Stimulated activated CD4-positive, alpha-beta T cell treated with anti-CD3 and anti-CD28 coated beads, TNF-alpha, amount 100 ng/mL, for 4 hours (primary cell): Measurements from ENCODE around the gene PPP1R1B.
A peak's percentile ranks its signal among the peaks of the same experiment; 100 is the strongest.

Source experiments
- DNase-seq, 3 experiments: peaks; one replicate each; pipeline ENCODE4 v3.0.0-alpha.2; 2020; ENCODE audit warnings: low read depth in 3 of 3

Gene PPP1R1B

DNA sequence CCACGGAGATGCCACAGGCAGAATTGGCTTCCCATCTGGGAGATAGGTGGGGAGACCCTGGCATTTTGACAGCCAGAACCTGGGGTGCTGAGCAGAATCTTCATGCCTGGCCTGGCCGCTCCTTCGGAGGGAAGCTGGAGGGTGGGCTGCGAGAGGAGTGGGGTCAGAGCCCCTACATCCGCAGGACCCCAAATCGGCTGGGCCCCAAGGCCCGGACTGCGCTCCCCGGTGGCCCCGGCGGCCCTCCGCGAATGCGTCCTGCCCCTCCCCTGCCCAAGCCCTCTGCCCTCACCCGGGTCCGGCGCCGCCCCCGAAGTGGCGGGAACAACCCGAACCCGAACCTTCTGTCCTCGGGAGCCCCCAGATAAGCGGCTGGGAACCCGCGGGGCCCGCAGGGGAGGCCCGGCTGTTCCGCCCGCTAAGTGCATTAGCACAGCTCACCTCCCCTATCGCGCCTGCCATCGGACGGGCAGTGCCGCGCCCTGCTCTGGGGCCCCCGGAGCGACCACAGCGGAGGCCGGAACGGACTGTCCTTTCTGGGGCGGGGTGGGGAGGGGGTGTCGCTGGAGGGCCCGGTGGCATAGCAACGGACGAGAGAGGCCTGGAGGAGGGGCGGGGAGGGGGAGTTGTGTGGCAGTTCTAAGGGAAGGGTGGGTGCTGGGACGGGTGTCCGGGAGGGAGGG is 40.7 kb downstream of the PPP1R1B start:
- no peak for DNase-seq

GRCh38 chr17:39667945-39668924 is 41.5 kb downstream of the PPP1R1B start, which contains the start of gene PNMT:
TSS of gene PNMT (plus strand) at chr17:39668453. CDS start at chr17:39668476, 23 bp downstream.
- peak; percentile 41 to 63 (median 41) for DNase-seq

DNA sequence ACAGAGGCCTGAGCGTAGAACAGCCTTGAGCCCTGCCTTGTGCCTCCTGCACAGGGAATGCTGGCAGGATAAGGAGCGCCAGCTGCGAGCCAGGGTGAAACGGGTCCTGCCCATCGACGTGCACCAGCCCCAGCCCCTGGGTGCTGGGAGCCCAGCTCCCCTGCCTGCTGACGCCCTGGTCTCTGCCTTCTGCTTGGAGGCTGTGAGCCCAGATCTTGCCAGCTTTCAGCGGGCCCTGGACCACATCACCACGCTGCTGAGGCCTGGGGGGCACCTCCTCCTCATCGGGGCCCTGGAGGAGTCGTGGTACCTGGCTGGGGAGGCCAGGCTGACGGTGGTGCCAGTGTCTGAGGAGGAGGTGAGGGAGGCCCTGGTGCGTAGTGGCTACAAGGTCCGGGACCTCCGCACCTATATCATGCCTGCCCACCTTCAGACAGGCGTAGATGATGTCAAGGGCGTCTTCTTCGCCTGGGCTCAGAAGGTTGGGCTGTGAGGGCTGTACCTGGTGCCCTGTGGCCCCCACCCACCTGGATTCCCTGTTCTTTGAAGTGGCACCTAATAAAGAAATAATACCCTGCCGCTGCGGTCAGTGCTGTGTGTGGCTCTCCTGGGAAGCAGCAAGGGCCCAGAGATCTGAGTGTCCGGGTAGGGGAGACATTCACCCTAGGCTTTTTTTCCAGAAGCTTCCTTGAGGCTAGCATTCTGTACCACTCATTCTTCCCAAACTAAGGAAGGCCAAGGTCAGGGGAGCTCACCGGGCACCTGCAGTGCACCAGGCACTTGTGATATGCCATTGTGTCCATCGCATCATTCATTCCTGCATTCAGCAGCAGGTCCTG is 43.4 kb downstream of the PPP1R1B start:
- DNase-seq = no peak

DNA sequence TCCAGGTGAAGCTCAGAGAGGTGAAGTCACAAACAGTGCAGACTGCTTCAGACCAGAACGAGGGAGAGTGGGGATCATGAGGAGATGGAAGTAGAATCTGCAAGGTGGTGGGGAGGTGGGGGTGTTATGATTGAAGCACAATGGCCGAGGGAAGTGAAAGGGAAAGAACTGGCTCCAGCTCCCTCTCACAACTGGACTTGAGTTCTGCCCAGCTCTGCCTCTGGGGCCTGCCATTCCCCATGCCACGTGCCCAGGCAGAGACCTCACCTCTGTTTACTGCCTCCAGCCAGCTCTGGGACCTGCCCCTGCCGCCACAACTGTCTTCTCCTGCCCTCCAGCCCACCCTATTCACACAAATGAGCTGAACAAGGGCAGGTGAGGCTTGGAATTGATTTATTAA is 44.0 kb downstream of the PPP1R1B start:
- no peak for DNase-seq

DNA sequence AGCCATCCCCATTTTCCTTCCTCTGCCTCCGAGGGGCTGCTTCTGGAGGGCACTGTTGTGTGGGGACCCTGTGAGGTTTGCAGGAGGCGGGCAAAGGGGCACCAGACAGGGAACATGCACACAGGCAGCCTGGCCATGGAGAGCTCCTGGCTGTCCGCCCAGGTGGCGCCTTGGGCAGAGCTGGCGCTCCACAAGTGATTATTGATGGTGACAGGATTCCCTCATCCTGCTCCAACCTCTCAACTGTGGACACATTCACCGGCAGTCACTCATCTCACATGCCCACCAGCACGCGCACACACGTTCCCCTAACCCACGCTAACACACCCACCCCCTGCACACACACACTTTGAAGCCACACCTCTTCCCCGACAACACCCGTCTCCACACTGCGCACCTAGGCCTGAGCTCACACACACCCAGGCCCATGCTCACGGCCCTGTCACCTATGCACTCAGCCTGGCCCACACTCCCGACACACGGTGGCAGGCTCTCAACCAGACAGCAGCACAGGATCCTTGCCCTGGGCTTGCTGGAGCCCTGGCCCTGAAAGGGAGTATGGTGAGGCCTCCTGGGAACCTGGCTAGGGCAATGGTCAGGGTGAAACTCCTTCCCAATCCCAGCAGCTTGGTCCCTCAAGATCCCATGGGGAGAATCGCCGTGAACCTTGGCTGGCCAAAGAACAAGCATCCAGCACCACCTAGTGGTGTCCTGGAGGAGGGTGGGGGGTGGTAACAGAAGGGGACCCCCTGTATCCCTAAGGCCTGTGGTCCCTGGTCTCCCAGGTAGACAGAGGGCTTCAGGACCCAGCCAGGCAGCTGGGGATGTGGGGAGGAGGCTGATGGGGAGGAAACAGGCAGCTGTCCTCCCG is 45.1 kb downstream of the PPP1R1B start:
- DNase-seq = no peak

DNA sequence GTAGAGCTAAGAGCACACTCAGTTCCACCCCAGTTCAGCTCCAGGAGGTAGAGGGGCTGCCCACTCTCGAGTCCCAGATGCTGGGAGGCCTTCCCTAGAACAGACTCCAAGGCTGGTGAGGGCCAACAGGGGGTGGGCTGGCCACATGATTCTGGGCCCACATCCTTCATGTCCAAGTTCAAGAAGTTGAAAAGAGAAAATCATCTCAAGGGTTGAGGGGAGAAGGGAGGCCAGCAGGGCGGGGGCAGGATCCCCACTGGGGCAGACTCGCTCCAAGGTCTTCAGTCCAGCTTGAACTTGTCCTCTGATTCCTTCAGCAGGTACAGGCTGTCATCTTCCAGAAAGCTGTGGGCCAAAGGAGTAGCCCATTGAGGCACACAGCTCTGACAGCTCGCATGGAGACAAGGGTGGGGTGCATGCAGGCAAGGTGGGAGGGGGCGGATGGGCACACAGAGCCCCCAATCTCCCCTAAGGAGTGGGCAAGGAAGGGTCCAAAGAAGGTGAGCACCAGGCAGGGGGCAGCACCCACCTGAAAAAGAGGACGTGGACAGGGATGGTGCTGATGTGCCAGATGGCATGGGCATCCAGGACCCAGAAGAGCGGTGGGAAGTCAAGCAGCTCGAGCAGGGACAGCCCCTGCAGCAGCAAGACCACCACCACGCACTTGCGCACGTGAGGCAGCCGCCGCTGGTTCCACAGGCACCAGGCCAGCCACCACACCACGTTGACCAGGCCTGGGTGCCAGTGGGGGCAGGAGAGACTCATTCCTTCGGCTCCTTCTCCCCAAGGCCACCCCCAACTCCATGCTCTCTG is 46.0 kb downstream of the PPP1R1B start:
- no peak for DNase-seq

GRCh38 chr17:39673335-39674081 is 46.8 kb downstream of the PPP1R1B start:
- no peak for DNase-seq

- no peak for DNase-seq
These were observed 47.4 kb downstream of the PPP1R1B start for GRCh38 chr17:39674179-39674578.

DNA sequence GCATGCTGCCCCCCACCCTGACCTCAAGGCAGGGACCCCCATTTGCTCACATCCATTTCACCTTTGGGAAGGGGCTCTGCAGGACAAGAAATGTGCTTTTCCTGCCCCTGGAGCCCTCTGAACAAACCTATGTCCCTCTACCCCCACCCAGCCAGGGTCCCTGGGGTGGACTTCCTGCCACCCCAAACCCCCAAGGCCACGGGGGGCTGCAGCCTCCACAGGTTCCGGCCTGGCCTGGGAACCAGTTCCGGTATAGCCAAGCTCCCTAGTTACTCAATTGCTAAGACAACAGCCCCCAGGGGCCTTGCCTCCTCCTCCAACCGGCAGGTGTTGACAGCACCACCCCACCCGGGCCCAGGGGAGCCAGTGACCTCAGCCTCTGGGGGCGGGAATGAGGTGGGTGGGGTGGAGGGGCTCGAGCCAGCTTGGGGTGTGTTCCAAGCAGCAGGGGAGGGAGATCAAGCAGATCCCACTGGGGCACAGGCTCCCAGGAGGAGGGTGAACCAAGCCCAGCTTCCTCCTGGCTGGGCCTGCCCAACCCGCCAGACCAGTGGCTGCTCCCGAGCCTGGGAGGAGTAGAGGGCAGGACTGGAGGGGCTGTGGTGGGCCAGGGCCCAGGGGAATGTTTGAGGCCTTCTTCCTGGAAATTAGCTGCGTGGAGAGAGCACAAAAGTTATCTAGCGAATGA is 48.1 kb downstream of the PPP1R1B start:
- DNase-seq = no peak

DNA sequence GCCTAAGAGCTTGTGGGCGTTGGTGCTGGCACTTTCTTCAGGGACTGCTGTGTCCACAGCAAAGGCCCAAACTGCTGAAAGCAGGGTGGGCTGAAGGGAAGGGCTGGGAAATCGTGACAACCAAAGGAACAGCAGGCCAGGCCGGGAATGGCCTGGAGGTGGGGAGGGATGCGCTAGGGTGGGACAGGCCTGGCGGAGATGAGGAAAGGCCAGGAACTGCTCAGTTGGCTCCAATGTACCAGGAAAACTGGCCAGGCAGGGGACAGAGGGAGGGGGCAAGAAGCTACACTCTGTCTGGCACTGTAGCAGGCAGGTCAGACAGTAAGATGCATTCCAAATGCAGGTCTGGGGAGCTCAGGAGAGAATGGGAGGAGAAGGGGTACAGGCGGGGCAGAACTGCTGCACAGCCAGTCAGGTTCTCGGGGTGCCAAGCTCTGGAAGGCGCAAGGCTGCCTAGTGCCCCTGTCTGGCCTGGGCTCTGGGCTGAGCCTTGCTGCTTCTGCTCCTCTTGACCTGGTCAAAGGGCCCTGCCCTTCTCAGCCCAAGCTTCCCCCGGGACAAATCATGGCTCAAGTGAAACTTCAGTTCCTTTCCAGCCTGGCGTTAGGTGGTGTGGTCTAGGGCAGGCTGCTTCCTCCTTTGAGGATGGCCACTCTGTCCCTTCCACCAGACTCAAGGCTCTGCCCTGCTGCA is 48.8 kb downstream of the PPP1R1B start:
- DNase-seq = no peak

DNA sequence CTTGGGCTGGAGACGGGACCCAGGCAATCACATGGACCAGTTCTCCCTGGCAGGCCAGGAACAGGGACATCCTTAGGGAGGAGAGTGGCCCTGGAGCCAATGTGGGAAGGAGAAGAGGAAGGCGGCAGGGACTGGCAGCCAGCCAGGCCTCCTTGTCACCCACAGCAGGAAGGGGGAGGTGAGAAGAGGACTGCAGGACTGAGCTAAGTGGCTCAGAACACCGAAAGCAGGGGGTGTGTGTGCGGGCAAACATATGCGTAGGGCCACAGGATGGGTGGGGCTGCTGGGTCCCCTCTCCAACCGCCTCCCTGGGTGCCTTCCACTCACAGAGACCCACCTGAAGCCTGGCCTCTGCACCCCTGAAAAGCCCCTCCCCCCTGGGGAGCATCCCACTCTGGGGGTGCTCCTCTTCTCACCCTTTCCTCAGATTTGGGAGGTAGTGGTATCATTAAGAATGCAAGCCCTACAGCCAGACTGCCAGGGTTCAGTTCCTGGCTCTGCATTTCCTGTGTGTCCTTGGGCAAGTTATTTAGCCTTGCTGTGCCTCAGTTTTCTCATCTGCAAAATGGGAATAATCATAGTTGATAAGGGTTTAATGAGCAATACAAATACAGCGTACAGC is 49.6 kb downstream of the PPP1R1B start:
- DNase-seq = no peak

DNA sequence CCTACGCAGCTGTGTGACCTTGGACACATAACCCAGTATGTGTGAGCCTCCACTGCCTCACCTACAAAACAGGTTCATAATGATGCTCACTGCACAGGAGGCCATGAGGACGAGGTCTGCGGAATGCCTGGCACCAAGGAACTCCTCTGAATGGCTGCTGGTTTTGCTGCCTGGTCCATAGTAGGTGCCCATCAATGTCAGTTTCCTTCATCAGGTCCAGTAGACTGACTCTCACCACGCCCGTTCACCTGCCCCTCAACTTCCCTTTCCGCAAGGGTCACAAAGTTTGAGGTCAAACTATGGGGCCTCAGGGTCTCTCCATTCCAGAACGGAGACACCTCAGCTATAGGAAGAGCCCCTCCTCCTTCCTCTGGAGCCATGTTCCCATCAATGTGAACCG is 50.3 kb downstream of the PPP1R1B start:
- DNase-seq = no peak

GRCh38 chr17:39677542-39678339 is 51.0 kb downstream of the PPP1R1B start:
- no peak for DNase-seq

DNA sequence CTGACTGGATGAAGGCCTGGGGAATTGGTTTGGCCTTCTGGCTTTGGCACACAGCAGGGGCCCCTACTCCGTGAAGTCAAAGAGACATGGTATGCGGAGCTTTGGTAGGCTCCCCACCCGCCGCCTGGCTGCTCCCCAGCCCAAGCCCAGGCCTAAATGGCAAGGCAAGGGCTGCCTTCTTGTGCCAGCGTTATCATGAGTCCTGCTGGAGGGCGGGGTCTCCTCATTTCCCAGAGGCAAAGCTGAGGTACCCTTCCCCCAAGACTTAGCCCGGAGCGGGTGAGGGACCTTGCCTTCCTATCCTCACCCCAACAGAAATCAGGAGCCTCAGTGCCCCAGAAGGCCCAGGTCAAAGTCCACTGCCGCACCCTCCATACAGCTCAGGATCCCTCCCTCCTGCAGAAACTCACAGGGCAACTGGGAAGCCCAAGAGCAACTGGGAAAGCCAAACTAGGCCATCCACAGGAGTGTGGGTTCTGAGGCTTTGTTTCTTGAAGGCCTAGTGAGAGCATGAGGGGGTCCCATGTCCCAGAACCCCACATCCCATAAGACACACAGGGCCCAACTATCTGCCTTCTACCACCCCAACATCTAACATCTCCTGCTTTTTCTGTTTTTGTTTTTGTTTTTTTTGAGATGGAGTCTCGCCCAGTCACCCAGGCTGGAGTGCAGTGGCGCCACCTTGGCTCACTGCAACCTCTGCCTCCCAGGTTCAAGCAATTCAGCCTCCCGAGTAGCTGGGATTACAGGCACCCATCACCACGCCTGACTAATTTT is 51.8 kb downstream of the PPP1R1B start:
- DNase-seq = no peak

DNA sequence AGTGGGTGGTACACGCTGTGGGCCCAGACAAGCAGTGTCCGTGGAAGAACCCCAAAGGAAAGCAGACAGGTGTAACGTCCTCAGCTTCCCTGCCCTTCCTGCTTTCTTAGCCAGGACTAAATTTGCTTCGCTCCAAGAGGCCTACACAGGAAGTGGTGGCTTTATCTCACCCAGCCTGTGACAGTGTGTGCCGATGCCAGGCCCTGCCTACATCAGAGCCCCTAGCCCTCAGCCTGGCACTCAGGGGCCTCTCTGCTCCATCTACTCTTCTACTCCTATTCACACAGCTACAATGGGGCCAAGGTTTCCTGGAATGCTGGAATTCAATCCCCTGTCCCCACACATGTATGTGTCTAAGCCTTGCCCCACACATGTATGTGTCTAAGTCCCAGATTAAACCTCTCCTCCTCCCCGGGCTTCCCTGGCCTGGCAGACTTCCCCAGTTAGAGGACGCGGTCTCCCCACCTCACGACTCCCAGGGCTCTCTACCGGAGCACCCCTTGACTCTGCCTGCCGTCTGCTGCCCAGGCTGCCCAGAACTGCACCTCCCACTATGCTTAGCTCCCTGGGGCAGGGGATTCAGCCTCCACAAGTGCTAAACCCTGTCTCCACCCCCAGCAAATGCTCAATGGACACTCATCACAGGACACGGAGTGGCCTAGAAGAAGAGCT is 52.9 kb downstream of the PPP1R1B start:
- DNase-seq = no peak
